HG03442 (cell line): ENCODE data around the gene USP17L22.
"Not testable (repeated sequence)": the region's sequence is repeated elsewhere in the genome, so short reads cannot be mapped to it uniquely, and the experiment has no call there.

Source experiments
- ATAC-seq: cut with Tn5 transposase; IDR thresholded peaks from one replicate; pipeline ENCODE4 v1.9.1; 2021; ENCODE audit warnings: mild to moderate bottlenecking, moderate library complexity; ENCODE audit not compliant: unreplicated experiment

Gene USP17L22

DNA sequence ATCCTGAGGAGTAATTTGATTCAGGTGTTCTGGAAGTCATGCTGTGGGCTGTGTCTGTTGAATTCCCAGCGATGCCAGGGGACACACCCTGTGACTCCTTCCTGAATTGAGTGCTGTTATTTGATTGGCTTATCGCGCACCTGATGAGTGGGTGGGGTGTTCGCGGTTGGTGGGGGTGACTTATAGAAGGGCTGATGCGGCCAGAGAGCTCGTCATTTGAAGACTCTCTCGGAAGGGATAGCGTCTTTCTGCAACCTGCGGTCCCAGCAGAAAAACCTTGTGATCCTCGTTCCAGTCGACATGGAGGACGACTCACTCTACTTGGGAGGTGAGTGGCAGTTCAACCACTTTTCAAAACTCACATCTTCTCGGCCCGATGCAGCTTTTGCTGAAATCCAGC is at the start of gene USP17L22:
TSS of gene USP17L22 (plus strand) at position 301 of the 400 bp plus-strand sequence. CDS start at position 301, 0 bp downstream.
- ATAC-seq, result not testable (repeated sequence)

DNA sequence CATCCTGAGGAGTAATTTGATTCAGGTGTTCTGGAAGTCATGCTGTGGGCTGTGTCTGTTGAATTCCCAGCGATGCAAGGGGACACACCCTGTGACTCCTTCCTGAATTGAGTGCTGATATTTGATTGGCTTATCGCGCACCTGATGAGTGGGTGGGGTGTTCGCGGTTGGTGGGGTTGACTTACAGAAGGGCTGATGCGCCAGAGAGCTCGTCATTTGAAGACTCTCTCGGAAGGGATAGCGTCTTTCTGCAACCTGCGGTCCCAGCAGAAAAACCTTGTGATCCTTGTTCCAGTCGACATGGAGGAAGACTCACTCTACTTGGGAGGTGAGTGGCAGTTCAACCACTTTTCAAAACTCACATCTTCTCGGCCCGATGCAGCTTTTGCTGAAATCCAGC is 47.6 kb upstream of the USP17L22 start, which contains the start of gene USP17L12:
TSS of gene USP17L12 (plus strand) at position 301 of the 400 bp plus-strand sequence. CDS start at position 301, 0 bp downstream.
- not testable (repeated sequence) for ATAC-seq

DNA sequence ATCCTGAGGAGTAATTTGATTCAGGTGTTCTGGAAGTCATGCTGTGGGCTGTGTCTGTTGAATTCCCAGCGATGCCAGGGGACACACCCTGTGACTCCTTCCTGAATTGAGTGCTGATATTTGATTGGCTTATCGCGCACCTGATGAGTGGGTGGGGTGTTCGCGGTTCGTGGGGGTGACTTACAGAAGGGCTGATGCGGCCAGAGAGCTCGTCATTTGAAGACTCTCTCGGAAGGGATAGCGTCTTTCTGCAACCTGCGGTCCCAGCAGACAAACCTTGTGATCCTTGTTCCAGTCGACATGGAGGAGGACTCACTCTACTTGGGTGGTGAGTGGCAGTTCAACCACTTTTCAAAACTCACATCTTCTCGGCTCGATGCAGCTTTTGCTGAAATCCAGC is 42.8 kb upstream of the USP17L22 start, which contains the start of gene USP17L13:
TSS of gene USP17L13 (plus strand) at position 301 of the 400 bp plus-strand sequence. CDS start at position 301, 0 bp downstream.
- ATAC-seq, result not testable (repeated sequence)

GRCh38 chr4:9230249-9230648 is 37.2 kb upstream of the USP17L22 start:
- not testable (repeated sequence) for ATAC-seq

DNA sequence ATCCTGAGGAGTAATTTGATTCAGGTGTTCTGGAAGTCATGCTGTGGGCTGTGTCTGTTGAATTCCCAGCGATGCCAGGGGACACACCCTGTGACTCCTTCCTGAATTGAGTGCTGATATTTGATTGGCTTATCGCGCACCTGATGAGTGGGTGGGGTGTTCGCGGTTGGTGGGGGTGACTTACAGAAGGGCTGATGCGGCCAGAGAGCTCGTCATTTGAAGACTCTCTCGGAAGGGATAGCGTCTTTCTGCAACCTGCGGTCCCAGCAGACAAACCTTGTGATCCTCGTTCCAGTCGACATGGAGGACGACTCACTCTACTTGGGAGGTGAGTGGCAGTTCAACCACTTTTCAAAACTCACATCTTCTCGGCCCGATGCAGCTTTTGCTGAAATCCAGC is 33.3 kb upstream of the USP17L22 start, which contains the start of gene USP17L15:
TSS of gene USP17L15 (plus strand) at position 301 of the 400 bp plus-strand sequence. CDS start at position 301, 0 bp downstream.
- ATAC-seq, result not testable (repeated sequence)

DNA sequence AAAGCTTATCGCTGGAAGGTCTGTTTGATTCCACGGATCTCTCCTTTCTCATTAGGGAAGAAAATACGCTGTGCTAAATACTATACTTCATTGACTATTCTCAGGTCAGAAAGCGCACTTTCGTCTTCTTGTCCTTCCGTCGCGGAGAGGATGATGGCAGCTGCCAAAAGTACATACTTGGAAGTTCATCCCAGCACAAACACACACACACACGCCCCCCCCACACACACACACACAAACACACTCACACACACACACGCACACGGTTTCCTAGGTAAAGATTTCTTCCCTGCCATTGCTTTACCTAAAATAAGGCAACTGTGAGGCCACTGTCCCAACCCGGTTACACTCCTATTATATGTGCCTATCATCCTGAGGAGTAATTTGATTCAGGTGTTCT is 29.0 kb upstream of the USP17L22 start:
- ATAC-seq, result not testable (repeated sequence)

- ATAC-seq, result not testable (repeated sequence)
Measured at GRCh38 chr4:9243579-9243978, 23.8 kb upstream of the USP17L22 start, which contains the start of gene USP17L17. Gene USP17L17, plus strand, starts transcription at chr4:9243879. Its CDS starts 0 bp downstream, at chr4:9243879.

DNA sequence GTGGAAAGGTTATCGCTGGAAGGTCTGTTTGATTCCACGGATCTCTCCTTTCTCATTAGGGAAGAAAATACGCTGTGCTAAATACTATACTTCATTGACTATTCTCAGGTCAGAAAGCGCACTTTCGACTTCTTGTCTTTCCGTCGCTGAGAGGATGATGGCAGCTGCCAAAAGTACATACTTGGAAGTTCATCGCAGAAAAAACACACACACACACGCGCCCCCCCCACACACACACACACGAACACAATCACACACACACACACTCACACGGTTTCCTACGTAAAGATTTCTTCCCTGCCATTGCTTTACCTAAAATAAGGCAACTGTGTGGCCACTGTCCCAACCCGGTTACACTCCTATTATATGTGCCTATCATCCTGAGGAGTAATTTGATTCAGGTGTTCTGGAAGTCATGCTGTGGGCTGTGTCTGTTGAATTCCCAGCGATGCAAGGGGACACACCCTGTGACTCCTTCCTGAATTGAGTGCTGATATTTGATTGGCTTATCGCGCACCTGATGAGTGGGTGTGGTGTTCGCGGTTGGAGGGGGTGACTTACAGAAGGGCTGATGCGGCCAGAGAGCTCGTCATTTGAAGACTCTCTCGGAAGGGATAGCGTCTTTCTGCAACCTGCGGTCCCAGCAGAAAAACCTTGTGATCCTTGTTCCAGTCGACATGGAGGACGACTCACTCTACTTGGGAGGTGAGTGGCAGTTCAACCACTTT is 19.3 kb upstream of the USP17L22 start, which contains the start of gene USP17L18:
TSS of gene USP17L18 (plus strand) at position 678 of the 728 bp plus-strand sequence. CDS start at position 678, 0 bp downstream.
- not testable (repeated sequence) for ATAC-seq

GRCh38 chr4:9253078-9253477 is 14.3 kb upstream of the USP17L22 start, which contains the start of gene USP17L19:
Gene USP17L19, plus strand, starts transcription at chr4:9253378. Its CDS starts 0 bp downstream, at chr4:9253378.
- not testable (repeated sequence) for ATAC-seq

DNA sequence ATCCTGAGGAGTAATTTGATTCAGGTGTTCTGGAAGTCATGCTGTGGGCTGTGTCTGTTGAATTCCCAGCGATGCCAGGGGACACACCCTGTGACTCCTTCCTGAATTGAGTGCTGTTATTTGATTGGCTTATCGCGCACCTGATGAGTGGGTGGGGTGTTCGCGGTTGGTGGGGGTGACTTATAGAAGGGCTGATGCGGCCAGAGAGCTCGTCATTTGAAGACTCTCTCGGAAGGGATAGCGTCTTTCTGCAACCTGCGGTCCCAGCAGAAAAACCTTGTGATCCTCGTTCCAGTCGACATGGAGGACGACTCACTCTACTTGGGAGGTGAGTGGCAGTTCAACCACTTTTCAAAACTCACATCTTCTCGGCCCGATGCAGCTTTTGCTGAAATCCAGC is 9.6 kb upstream of the USP17L22 start, which contains the start of gene USP17L20:
TSS of gene USP17L20 (plus strand) at position 301 of the 400 bp plus-strand sequence. CDS start at position 301, 0 bp downstream.
- not testable (repeated sequence) for ATAC-seq

DNA sequence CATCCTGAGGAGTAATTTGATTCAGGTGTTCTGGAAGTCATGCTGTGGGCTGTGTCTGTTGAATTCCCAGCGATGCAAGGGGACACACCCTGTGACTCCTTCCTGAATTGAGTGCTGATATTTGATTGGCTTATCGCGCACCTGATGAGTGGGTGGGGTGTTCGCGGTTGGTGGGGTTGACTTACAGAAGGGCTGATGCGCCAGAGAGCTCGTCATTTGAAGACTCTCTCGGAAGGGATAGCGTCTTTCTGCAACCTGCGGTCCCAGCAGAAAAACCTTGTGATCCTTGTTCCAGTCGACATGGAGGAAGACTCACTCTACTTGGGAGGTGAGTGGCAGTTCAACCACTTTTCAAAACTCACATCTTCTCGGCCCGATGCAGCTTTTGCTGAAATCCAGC is 4.8 kb upstream of the USP17L22 start, which contains the start of gene USP17L21:
TSS of gene USP17L21 (plus strand) at position 301 of the 400 bp plus-strand sequence. CDS start at position 301, 0 bp downstream.
- ATAC-seq, result not testable (repeated sequence)

GRCh38 chr4:9271719-9272118 is 4.3 kb downstream of the USP17L22 start:
- not testable (repeated sequence) for ATAC-seq
